NCI-H2196 (cell line): Measurements from ENCODE around the gene DENND4C.
"Not testable (repeated sequence)": the region's sequence is repeated elsewhere in the genome, so short reads cannot be mapped to it uniquely, and the experiment has no call there.

Experiments
- DNase-seq: peaks from one replicate; lab custom pipeline; 2025; ENCODE audit not compliant: unreplicated experiment; lab: John Stamatoyannopoulos, UW

The DENND4C gene

GRCh38 chr9:19223724-19224123 lies 6.8 kb upstream of the DENND4C start:
- no peak for DNase-seq

- no peak for DNase-seq
Observed at GRCh38 chr9:19224563-19224962, 5.9 kb upstream of the DENND4C start.

GRCh38 chr9:19229595-19230354 lies 718 bp upstream of the DENND4C start:
- DNase-seq, result peak; percentile 52

- DNase-seq, result peak; percentile 11
Observed at GRCh38 chr9:19231126-19231903, 822 bp downstream of the DENND4C start.

- DNase-seq, result no peak
Observed at GRCh38 chr9:19231904-19232822, 1.7 kb downstream of the DENND4C start.

GRCh38 chr9:19232823-19233194 lies 2.3 kb downstream of the DENND4C start:
- peak; percentile 60 for DNase-seq

GRCh38 chr9:19233344-19233743 lies 2.9 kb downstream of the DENND4C start:
- DNase-seq, result no peak

GRCh38 chr9:19239955-19240354 lies 9.5 kb downstream of the DENND4C start:
- DNase-seq, result no peak

- DNase-seq, result no peak
Observed at GRCh38 chr9:19241728-19242127, 11.2 kb downstream of the DENND4C start.

GRCh38 chr9:19243366-19244033 lies 13.0 kb downstream of the DENND4C start:
- DNase-seq, result no peak

GRCh38 chr9:19246891-19247290 lies 16.4 kb downstream of the DENND4C start:
- DNase-seq, result no peak

- no peak for DNase-seq
Observed at GRCh38 chr9:19247420-19247819, 16.9 kb downstream of the DENND4C start.

- not testable (repeated sequence) for DNase-seq
Observed at GRCh38 chr9:19250346-19250745, 19.9 kb downstream of the DENND4C start.

- not testable (repeated sequence) for DNase-seq
Observed at GRCh38 chr9:19251203-19251602, 20.7 kb downstream of the DENND4C start.

GRCh38 chr9:19251622-19252021 lies 21.1 kb downstream of the DENND4C start:
- not testable (repeated sequence) for DNase-seq

- DNase-seq, result no peak
Observed at GRCh38 chr9:19252174-19252884, 21.8 kb downstream of the DENND4C start.

GRCh38 chr9:19252885-19253219 lies 22.4 kb downstream of the DENND4C start:
- DNase-seq, result no peak

GRCh38 chr9:19255112-19255511 lies 24.6 kb downstream of the DENND4C start:
- no peak for DNase-seq

GRCh38 chr9:19255821-19256220 lies 25.3 kb downstream of the DENND4C start:
- no peak for DNase-seq

- not testable (repeated sequence) for DNase-seq
Observed at GRCh38 chr9:19259665-19260255, 29.3 kb downstream of the DENND4C start.
